Endometrial microvascular endothelial cells (primary cell): ENCODE measurements around the gene KCNV2. TPM values are rescaled to one million over a fixed set of nuclear protein-coding genes. Genes with fewer than 3 reads are reported as not detected.

ENCODE experiments used
- in situ Hi-C: cut with HindIII; loops from 2 replicates; pipeline ENCODE4 v1.10.0; 2017; ENCODE audit warnings: low sequenced_read_pairs, low pct_unique_long_range_greater_than_20kb; ENCODE audit errors: inconsistent ontology term
- total RNA-seq: library from RNA; depleted of rRNA; stranded (reverse); fragments of >200 nt; gene quantifications from one replicate; pipeline ENCODE4 v1.2.3, GENCODE V29; 2015; ENCODE audit errors: inconsistent ontology term

Gene KCNV2
- total RNA-seq, 1 donor from 2014 or later, result not detected

- in situ Hi-C loops, result no loop called here
These were observed 26.7 kb downstream of the KCNV2 start for GRCh38 chr9:2743937-2744529.

GRCh38 chr9:2745560-2746380, 28.5 kb downstream of the KCNV2 start:
- in situ Hi-C loops, result no loop called here

GRCh38 chr9:2749485-2749884, 32.2 kb downstream of the KCNV2 start:
- in situ Hi-C loops, result no loop called here

GRCh38 chr9:2755285-2755684, 38.0 kb downstream of the KCNV2 start:
- in situ Hi-C loops, result no loop called here

GRCh38 chr9:2758162-2758897, 41.0 kb downstream of the KCNV2 start:
- in situ Hi-C loops, result no loop called here

GRCh38 chr9:2758898-2759510, 41.7 kb downstream of the KCNV2 start:
- in situ Hi-C loops, result no loop called here

GRCh38 chr9:2761424-2761823, 44.1 kb downstream of the KCNV2 start:
- in situ Hi-C loops, result no loop called here

- in situ Hi-C loops, result no loop called here
These were observed 47.0 kb downstream of the KCNV2 start for GRCh38 chr9:2764353-2764752.

GRCh38 chr9:2765250-2765880, 48.1 kb downstream of the KCNV2 start:
- in situ Hi-C loops, result no loop called here

GRCh38 chr9:2767800-2768677, 50.7 kb downstream of the KCNV2 start:
- in situ Hi-C loops, result no loop called here

- in situ Hi-C loops, result no loop called here
These were observed 53.8 kb downstream of the KCNV2 start for GRCh38 chr9:2771087-2771486.

- in situ Hi-C loops, result no loop called here
These were observed 54.4 kb downstream of the KCNV2 start for GRCh38 chr9:2771661-2772060.

- in situ Hi-C loops, result no loop called here
These were observed 60.1 kb downstream of the KCNV2 start for GRCh38 chr9:2777454-2777853.

GRCh38 chr9:2778816-2779215, 61.5 kb downstream of the KCNV2 start:
- in situ Hi-C loops, result no loop called here
